Measurements from ENCODE around the gene UCP2.

The UCP2 gene

GRCh38 chr11:74019104-74019738 lies 36.6 kb upstream of the UCP2 start:
- peak overlapping the region; percentile 91 to 96 for H3K27ac ChIP-seq (ENCODE audit: low read depth in 2 of 2, low read length in 2 of 2)
- H3K27me3 ChIP-seq (ENCODE audit: control insufficient read depth in 2 of 2, insufficient read depth in 2 of 2, low read length in 2 of 2): no peaks in the 10 kb centered on the region
- H3K4me1 ChIP-seq (ENCODE audit: control insufficient read depth in 2 of 2, insufficient read depth in 2 of 2, low read length in 2 of 2): peaks cover 24 to 25% of the 10 kb centered on the region in 2 donors
- H3K36me3 ChIP-seq (ENCODE audit: control insufficient read depth in 2 of 2, insufficient read depth in 2 of 2, low read length in 2 of 2): no peaks in the 10 kb centered on the region
- H3K9me3 ChIP-seq (ENCODE audit: control insufficient read depth in 2 of 2, low read length in 2 of 2): no peaks in the 10 kb centered on the region
- peak overlapping the region in 1 of 2 donors; percentile 29 for H3K9ac ChIP-seq (ENCODE audit: low read depth in 1 of 2, low read length in 2 of 2)
- peak overlapping the region in 1 of 2 donors; percentile 46 for H3K4me3 ChIP-seq (ENCODE audit: low read length in 2 of 2)

DNA sequence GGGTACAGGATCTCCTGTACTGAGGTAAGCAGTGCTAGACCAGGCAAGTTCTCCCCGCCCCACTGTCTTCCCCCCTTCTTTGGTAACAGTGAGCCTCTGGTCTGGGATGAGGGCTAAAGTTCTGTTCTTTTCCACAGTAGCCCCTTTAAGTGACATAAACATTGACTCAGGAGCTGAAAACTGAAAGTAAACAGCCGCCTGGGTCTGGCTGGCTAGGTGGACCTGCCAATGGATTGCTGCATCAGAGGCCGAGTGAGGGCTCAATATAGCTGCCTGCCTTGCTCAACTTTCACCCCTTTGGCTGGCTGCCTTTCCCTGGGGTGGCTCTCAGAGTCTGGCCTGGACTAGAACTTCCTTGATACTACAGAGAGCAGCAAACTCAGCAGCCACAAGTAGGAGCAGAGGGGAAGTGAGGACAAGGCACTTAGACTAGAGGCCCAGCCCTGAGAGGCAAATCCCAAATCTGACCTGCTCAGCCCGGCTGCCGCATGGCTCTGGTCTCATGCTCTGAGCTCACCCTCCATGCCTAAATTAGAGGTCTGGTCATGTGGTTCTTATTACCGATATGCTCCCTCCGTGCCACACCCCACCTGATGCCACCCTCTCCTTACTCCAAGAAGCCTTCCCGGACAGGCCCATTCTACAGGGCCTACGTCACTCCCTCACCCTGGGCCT lies 35.8 kb upstream of the UCP2 start:
- no peaks in the 10 kb centered on the region for H3K27me3 ChIP-seq (ENCODE audit: control insufficient read depth in 2 of 2, insufficient read depth in 2 of 2, low read length in 2 of 2)
- H3K9me3 ChIP-seq (ENCODE audit: control insufficient read depth in 2 of 2, low read length in 2 of 2): no peaks in the 10 kb centered on the region
- peaks cover 24 to 25% of the 10 kb centered on the region in 2 donors for H3K4me1 ChIP-seq (ENCODE audit: control insufficient read depth in 2 of 2, insufficient read depth in 2 of 2, low read length in 2 of 2)
- peak overlapping the region; percentile 91 to 96 for H3K27ac ChIP-seq (ENCODE audit: low read depth in 2 of 2, low read length in 2 of 2)
- H3K9ac ChIP-seq (ENCODE audit: low read depth in 1 of 2, low read length in 2 of 2): peak overlapping the region; percentile 29 to 60
- H3K4me3 ChIP-seq (ENCODE audit: low read length in 2 of 2): peak overlapping the region; percentile 32 to 46
- peaks cover 0 to 4% of the 10 kb centered on the region in 2 donors for H3K36me3 ChIP-seq (ENCODE audit: control insufficient read depth in 2 of 2, insufficient read depth in 2 of 2, low read length in 2 of 2)

DNA sequence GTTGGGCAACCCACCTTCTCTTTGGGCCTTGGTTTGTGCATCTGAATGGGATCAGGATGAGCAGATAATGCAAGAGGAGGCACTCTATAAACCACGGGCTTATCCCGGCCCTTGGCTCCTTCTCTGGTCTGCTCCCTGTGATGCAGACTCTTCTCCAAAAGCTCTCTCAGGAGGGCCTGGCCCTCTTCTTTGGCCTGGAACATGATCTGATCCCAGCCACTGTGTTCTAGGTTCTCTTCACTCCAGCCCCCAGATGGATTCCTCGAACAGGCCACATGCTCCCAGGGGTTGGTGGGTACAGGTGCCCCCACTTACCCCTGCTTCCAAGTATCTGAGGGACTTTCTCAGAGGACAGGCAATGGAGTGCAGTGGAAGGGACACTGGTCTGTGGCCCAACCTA lies 35.0 kb upstream of the UCP2 start:
- Histone ChIP-seq H3K4me3 (ENCODE audit: low read length in 2 of 2) (no peak overlapping the region), H3K9ac (ENCODE audit: low read depth in 1 of 2, low read length in 2 of 2) (peak overlapping the region in 1 of 2 donors; percentile 36), H3K9me3 (ENCODE audit: control insufficient read depth in 2 of 2, low read length in 2 of 2) (no peaks in the 10 kb centered on the region), H3K27ac (ENCODE audit: low read depth in 2 of 2, low read length in 2 of 2) (peak overlapping the region; percentile 91 to 96), H3K4me1 (ENCODE audit: control insufficient read depth in 2 of 2, insufficient read depth in 2 of 2, low read length in 2 of 2) (peaks cover 24 to 25% of the 10 kb centered on the region in 2 donors), H3K27me3 (ENCODE audit: control insufficient read depth in 2 of 2, insufficient read depth in 2 of 2, low read length in 2 of 2) (no peaks in the 10 kb centered on the region), H3K36me3 (ENCODE audit: control insufficient read depth in 2 of 2, insufficient read depth in 2 of 2, low read length in 2 of 2) (peaks cover 0 to 6% of the 10 kb centered on the region in 2 donors)

DNA sequence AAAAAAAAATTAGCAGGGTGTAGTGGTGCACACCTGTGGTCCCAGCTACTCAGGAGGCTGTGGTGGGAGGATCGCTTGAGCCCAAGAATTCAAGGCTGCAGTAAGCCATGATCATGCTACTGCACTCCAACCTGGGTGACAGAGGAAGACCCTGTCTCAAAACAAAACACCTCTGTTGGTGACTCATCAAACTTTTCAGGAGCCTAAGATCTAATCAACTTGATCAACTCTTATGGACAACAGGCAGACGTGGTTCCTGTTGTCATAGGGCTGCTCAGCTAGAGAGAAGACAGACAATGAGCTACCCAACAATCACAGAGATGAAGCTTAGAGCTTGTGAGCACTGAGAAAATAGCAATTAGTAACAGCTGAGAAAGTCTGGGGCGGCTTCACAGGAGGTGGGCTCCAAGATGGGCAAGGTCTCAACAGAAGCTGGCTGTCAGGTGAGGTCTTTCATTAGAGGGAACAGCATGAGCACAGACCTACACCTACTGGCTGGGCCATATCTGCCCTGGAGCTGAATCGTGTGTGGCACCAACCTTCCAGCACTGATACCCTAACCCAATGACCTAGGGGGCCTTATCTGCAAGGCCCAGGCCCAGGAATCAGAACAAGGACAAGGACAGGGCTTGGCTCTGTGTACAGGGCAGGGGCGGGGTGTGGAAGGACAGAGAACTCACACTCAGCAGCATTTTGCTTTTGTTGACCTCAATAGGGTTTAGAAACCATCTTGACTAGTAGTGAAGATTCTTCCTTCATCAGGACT lies 33.5 kb upstream of the UCP2 start:
- Histone ChIP-seq H3K9me3 (ENCODE audit: control insufficient read depth in 2 of 2, low read length in 2 of 2) (no peaks in the 10 kb centered on the region), H3K27ac (ENCODE audit: low read depth in 2 of 2, low read length in 2 of 2) (no peak overlapping the region), H3K4me3 (ENCODE audit: low read length in 2 of 2) (no peak overlapping the region), H3K36me3 (ENCODE audit: control insufficient read depth in 2 of 2, insufficient read depth in 2 of 2, low read length in 2 of 2) (peaks cover 3 to 6% of the 10 kb centered on the region in 2 donors), H3K27me3 (ENCODE audit: control insufficient read depth in 2 of 2, insufficient read depth in 2 of 2, low read length in 2 of 2) (no peaks in the 10 kb centered on the region), H3K9ac (ENCODE audit: low read depth in 1 of 2, low read length in 2 of 2) (no peak overlapping the region), H3K4me1 (ENCODE audit: control insufficient read depth in 2 of 2, insufficient read depth in 2 of 2, low read length in 2 of 2) (peaks cover 24 to 25% of the 10 kb centered on the region in 2 donors)

GRCh38 chr11:74014880-74015279 lies 32.2 kb upstream of the UCP2 start:
- peaks cover 23% of the 10 kb centered on the region in 2 donors for H3K4me1 ChIP-seq (ENCODE audit: control insufficient read depth in 2 of 2, insufficient read depth in 2 of 2, low read length in 2 of 2)
- no peak overlapping the region for H3K9ac ChIP-seq (ENCODE audit: low read depth in 1 of 2, low read length in 2 of 2)
- H3K27ac ChIP-seq (ENCODE audit: low read depth in 2 of 2, low read length in 2 of 2): no peak overlapping the region
- H3K36me3 ChIP-seq (ENCODE audit: control insufficient read depth in 2 of 2, insufficient read depth in 2 of 2, low read length in 2 of 2): peaks cover 3 to 6% of the 10 kb centered on the region in 2 donors
- H3K4me3 ChIP-seq (ENCODE audit: low read length in 2 of 2): no peak overlapping the region
- H3K27me3 ChIP-seq (ENCODE audit: control insufficient read depth in 2 of 2, insufficient read depth in 2 of 2, low read length in 2 of 2): no peaks in the 10 kb centered on the region
- no peaks in the 10 kb centered on the region for H3K9me3 ChIP-seq (ENCODE audit: control insufficient read depth in 2 of 2, low read length in 2 of 2)

GRCh38 chr11:74013141-74013540 lies 30.5 kb upstream of the UCP2 start:
- Histone ChIP-seq H3K4me3 (ENCODE audit: low read length in 2 of 2) (no peak overlapping the region), H3K27me3 (ENCODE audit: control insufficient read depth in 2 of 2, insufficient read depth in 2 of 2, low read length in 2 of 2) (no peaks in the 10 kb centered on the region), H3K9ac (ENCODE audit: low read depth in 1 of 2, low read length in 2 of 2) (no peak overlapping the region), H3K36me3 (ENCODE audit: control insufficient read depth in 2 of 2, insufficient read depth in 2 of 2, low read length in 2 of 2) (peaks cover 3 to 6% of the 10 kb centered on the region in 2 donors), H3K4me1 (ENCODE audit: control insufficient read depth in 2 of 2, insufficient read depth in 2 of 2, low read length in 2 of 2) (peaks cover 6 to 7% of the 10 kb centered on the region in 2 donors), H3K27ac (ENCODE audit: low read depth in 2 of 2, low read length in 2 of 2) (no peak overlapping the region), H3K9me3 (ENCODE audit: control insufficient read depth in 2 of 2, low read length in 2 of 2) (no peaks in the 10 kb centered on the region)

- H3K4me1 ChIP-seq (ENCODE audit: control insufficient read depth in 2 of 2, insufficient read depth in 2 of 2, low read length in 2 of 2): peaks cover 0 to 2% of the 10 kb centered on the region in 2 donors
- H3K27ac ChIP-seq (ENCODE audit: low read depth in 2 of 2, low read length in 2 of 2): no peak overlapping the region
- H3K9ac ChIP-seq (ENCODE audit: low read depth in 1 of 2, low read length in 2 of 2): no peak overlapping the region
- H3K9me3 ChIP-seq (ENCODE audit: control insufficient read depth in 2 of 2, low read length in 2 of 2): no peaks in the 10 kb centered on the region
- no peak overlapping the region for H3K4me3 ChIP-seq (ENCODE audit: low read length in 2 of 2)
- peaks cover 3 to 6% of the 10 kb centered on the region in 2 donors for H3K36me3 ChIP-seq (ENCODE audit: control insufficient read depth in 2 of 2, insufficient read depth in 2 of 2, low read length in 2 of 2)
- H3K27me3 ChIP-seq (ENCODE audit: control insufficient read depth in 2 of 2, insufficient read depth in 2 of 2, low read length in 2 of 2): no peaks in the 10 kb centered on the region
Observed at GRCh38 chr11:74012074-74012809, 29.6 kb upstream of the UCP2 start.

DNA sequence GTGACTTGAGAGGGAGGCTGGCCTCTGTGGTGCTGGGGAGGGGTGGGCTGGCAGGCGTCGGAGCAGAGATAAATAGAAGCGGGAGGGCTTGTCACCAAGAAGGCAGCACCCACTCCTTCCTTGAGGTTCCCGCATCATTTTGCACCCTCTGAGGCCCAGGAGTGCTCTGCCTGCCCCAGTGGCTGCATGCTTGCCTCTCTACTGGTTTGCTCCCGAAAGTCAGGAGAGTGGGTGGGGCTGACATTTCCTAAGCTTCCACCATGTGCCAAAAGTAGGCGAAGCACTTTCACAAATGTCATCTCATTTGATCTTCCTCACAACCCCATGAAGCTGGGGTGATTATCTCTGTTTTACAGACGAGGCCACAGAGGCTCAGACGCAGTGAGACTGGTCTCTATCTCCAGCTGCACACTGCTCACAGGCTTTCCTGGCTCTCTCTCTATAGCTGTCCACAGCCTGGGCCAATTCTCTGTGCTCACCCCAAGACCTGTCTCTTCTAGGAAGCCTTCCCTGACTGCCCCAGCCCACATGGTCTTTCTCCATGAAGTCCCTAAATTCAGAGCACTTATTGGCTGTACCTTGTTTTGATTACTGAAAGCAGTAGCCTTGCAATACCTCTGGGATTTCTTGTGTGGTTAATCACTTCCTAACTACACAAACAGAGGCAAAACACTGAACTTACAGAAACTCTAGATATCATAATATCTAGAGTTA lies 28.9 kb upstream of the UCP2 start:
- H3K9ac ChIP-seq (ENCODE audit: low read depth in 1 of 2, low read length in 2 of 2): no peak overlapping the region
- no peak overlapping the region for H3K4me3 ChIP-seq (ENCODE audit: low read length in 2 of 2)
- H3K27ac ChIP-seq (ENCODE audit: low read depth in 2 of 2, low read length in 2 of 2): no peak overlapping the region
- no peaks in the 10 kb centered on the region for H3K27me3 ChIP-seq (ENCODE audit: control insufficient read depth in 2 of 2, insufficient read depth in 2 of 2, low read length in 2 of 2)
- H3K9me3 ChIP-seq (ENCODE audit: control insufficient read depth in 2 of 2, low read length in 2 of 2): no peaks in the 10 kb centered on the region
- peaks cover 3 to 6% of the 10 kb centered on the region in 2 donors for H3K36me3 ChIP-seq (ENCODE audit: control insufficient read depth in 2 of 2, insufficient read depth in 2 of 2, low read length in 2 of 2)
- peaks cover 0 to 2% of the 10 kb centered on the region in 2 donors for H3K4me1 ChIP-seq (ENCODE audit: control insufficient read depth in 2 of 2, insufficient read depth in 2 of 2, low read length in 2 of 2)
